SK-N-MC (cell line): ENCODE data around the gene NUP35.
A peak's percentile ranks its signal among the peaks of the same experiment; 100 is the strongest.

Experiments used
- EZH2 ChIP-seq: fragments of 200-600 bp; sonication (generic); IDR thresholded peaks from one replicate; pipeline ENCODE4 v1.6.1; 2017; ENCODE audit warnings: antibody characterized with exemption
- POLR2AphosphoS5 ChIP-seq: IDR thresholded peaks from 2 replicates; pipeline ENCODE4 v1.6.1; 2012; ENCODE audit warnings: mild to moderate bottlenecking, low read depth, low read length, borderline replicate concordance

GRCh38 chr2:183078464-183079138 is 45.6 kb upstream of the NUP35 start, which contains the start of gene DUSP19:
- TF ChIP-seq POLR2AphosphoS5 (peak; percentile 96), EZH2 (no peak)
